ENCODE measurements around the gene ATP6V1F.

GRCh38 chr7:128872394-128872824, 9.8 kb downstream of the ATP6V1F start:
- TF ChIP-seq CTCF (conservative IDR thresholded peaks at IDR 0.05 in 1 of 2, IDR thresholded peaks at IDR 0.05 in 1 of 2; ENCODE audit: low read depth in 1 of 2, low read length in 2 of 2) (no peak), EZH2 (IDR thresholded peaks at IDR 0.05; ENCODE audit: low read length, missing control alignments) (no peak)
